GM19324 (cell line): Measurements from ENCODE around the gene POLRMT.

ENCODE experiments used
- ATAC-seq: cut with Tn5 transposase; IDR thresholded peaks from one replicate; pipeline ENCODE4 v1.9.1; 2021; ENCODE audit warnings: mild to moderate bottlenecking, moderate library complexity; ENCODE audit not compliant: unreplicated experiment, low FRiP score

POLRMT gene

DNA sequence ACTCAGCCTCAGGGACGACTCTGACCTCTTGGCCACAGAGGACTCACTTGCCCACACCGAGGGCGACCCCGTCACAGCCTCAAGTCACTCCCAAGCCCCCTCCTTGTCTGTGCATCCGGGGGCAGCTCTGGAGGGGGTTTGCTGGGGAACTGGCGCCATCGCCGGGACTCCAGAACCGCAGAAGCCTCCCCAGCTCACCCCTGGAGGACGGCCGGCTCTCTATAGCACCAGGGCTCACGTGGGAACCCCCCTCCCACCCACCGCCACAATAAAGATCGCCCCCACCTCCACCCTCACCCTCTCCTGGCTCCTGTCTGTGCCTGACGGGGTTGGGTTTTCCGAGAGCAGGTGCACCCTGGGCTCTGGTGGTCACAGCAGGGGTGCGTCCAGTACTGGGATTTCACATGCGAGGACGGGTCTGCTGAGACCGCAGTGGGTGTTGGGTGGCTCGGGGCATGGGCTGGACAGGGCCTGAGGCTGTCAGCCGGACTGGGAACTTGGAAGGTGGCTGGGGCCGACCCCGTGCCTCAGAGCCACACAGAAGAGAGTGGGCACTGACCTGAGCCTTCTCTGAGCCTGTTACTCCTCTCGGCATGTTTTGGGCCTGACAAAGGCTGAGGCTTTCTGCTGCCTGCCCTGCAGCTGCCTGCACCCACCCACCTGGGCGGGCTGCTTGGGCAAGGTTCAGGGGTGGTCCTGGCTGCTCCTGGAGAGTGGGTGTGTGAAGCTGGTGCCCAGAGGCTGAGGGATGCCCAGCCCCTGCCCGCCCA lies 50.0 kb downstream of the POLRMT start:
- no peak for ATAC-seq

DNA sequence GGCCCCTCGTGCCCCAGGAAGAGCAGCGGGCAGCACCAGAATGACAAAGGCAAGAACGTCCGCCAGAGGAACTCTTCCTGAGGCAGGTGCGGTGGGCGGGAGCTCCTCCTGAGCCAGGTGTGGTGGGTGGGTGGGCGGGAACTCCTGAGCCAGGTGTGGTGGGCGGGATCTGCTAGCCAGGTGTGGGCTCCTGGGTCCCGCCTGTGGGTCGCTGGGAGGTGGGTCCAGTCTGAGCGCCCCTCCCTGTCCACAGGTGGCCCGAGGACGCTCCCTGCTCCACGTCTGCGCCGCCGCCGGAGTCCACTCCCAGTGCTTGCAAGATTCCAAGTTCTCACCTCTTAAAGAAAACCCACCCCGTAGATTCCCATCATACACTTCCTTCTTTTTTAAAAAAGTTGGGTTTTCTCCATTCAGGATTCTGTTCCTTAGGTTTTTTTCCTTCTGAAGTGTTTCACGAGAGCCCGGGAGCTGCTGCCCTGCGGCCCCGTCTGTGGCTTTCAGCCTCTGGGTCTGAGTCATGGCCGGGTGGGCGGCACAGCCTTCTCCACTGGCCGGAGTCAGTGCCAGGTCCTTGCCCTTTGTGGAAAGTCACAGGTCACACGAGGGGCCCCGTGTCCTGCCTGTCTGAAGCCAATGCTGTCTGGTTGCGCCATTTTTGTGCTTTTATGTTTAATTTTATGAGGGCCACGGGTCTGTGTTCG lies 50.7 kb downstream of the POLRMT start:
- no peak for ATAC-seq

DNA sequence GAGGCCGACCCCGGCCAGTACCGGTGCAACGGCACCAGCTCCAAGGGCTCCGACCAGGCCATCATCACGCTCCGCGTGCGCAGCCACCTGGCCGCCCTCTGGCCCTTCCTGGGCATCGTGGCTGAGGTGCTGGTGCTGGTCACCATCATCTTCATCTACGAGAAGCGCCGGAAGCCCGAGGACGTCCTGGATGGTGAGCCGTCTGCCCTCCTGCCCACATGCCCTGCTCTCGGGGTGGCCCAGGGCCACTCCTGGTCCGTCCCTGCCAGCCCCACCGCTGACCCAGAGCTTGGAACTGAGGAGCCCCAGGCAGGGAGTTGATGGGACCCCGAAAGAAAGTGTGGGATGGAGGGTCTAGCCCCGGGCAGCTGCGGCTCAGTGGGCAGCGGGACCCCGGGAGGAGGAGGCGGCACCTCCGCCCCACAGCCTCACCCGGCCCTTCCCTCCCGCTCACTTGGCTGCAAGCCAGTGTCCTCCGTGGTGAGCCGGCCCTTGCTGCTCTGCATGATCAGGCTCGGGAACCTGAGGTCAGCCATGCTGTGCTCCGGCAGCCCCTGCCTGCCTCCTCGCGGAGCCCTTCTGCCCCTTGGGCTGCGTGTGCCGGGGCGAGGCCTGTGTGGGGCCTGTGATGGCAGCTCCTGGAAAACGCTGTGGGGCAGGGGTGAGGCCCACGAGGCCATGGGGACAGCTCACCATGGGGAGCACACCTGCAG lies 51.8 kb downstream of the POLRMT start:
- ATAC-seq = no peak

DNA sequence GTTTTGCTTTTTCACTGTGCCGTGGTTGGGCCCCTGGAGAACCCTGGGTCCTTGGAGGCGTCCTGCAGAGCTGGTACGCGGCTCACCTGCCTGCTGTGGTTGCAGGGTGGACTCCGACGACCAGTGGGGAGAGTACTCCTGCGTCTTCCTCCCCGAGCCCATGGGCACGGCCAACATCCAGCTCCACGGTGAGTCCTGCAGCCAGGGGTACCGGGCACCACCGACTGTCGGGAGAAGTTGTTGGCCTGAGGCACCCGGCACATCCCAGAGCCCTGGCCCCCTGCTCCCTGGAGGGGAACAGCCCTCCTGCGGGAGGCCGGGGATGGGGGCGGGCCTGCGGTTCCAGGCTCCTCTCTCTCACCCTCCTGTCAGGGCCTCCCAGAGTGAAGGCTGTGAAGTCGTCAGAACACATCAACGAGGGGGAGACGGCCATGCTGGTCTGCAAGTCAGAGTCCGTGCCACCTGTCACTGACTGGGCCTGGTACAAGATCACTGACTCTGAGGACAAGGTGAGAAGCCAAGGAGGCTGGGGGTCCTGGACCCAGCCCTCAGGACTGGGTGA lies 53.0 kb downstream of the POLRMT start:
- ATAC-seq = no peak

DNA sequence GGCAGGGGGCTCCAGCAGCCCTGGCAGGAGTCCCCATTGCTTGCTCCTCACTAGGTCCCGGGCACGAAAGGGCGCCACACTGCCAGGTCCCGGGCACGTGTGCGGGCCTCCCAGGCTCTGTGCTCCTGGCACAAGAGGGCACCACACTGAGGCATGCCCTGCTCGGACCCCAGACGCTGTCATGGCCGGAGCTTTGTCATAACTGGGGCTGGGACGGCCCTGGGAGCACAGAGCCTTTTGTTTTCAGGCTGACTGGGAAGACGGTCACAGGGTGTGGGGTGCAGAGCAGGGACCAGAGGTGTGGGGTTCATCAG lies 53.5 kb downstream of the POLRMT start:
- no peak for ATAC-seq

DNA sequence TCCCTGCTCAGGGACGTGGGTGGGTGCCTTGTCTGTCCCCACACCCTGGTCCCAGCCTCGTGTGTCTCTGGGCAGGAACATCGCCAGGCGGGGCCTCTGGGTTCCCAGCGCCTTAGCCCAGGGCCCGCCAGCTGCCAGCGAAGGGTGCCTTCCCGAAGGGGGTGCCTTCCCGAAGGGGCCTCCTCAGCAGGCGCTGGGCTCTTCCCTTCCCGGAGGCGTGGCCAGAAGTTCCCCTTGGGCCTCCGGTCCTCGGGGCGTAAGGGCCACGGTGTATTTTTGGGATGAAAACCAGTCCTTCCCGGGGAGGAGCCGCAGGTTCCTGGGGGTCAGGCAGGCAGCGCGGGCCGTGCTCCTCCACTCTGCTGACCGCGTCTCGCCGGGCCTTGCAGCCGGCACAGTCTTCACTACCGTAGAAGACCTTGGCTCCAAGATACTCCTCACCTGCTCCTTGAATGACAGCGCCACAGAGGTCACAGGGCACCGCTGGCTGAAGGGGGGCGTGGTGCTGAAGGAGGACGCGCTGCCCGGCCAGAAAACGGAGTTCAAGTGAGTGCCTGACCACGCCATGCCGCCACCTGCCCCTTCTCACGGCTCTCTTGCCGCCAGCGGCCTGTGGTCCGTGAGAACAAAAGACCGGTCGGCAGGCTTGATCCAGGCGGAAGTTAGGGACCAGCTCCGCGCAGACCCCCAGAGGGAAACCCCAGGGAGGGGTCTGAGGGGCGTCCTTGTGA lies 54.1 kb downstream of the POLRMT start:
- no peak for ATAC-seq

DNA sequence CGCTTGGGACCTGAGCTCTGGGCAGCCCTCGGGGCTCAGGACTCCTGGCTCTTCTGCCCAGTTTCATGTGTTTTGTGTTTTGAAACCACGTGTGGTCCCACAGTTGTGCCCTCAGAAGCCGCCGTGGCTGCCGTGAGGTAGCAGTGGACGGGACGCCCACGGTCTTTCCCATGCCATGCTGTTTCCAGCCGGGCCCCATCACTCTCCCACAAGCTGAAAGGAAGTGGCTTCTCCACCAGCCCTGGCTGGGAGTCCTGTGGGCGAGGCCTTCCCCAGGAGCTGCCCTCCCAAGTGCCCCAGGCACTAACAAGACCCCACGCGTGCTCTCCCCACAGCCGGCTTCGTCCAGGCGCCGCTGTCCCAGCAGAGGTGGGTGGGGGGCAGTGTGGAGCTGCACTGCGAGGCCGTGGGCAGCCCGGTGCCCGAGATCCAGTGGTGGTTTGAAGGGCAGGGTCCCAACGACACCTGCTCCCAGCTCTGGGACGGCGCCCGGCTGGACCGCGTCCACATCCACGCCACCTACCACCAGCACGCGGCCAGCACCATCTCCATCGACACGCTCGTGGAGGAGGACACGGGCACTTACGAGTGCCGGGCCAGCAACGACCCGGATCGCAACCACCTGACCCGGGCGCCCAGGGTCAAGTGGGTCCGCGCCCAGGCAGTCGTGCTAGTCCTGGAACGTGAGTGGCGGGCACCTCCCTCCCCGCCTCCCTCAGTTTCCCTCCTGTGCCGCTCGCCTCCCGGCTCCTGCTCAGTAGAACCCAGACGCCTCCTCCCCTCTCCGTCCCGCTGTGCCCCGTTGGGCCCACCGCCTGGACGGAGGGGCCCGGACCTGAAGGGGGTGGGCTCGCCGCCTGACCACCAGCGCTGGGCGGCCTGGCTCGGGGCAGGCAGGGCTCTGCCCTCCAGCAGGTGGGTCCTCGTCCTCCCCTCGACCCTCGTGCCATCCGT lies 55.6 kb downstream of the POLRMT start:
- ATAC-seq = no peak

DNA sequence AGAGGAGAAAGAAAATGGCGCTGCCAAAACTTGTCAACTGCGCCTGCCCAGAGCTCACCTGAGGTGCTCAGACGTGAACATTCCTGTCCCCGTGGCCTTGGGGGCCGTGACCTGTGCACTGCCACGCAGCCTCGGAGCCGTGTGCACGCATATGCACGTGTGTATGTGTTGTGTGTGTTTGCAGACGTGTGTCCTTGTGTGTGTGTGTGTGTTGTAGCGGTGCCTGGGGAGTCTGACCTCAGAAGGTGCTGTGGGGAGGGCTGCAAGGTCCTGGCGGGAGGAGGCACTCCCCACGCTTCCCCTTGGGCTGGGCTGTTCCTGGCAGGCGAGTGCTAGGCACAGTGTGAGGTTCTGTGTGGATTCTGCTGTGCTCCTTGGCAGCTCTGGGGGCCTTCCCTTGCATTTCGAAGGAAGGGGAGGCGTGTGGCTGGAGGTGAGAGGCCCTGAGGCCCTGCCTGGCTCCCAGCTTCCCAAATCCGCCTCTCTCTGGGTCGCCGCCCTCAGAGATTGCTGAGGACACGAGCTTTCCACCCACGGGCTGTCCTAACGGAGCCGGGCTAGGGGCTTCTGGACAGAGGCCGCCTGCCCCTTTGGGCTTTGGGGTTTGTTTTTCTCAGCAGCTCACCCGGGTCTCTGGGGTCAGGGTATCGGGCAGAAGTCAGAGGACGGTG lies 56.4 kb downstream of the POLRMT start:
- ATAC-seq = no peak

DNA sequence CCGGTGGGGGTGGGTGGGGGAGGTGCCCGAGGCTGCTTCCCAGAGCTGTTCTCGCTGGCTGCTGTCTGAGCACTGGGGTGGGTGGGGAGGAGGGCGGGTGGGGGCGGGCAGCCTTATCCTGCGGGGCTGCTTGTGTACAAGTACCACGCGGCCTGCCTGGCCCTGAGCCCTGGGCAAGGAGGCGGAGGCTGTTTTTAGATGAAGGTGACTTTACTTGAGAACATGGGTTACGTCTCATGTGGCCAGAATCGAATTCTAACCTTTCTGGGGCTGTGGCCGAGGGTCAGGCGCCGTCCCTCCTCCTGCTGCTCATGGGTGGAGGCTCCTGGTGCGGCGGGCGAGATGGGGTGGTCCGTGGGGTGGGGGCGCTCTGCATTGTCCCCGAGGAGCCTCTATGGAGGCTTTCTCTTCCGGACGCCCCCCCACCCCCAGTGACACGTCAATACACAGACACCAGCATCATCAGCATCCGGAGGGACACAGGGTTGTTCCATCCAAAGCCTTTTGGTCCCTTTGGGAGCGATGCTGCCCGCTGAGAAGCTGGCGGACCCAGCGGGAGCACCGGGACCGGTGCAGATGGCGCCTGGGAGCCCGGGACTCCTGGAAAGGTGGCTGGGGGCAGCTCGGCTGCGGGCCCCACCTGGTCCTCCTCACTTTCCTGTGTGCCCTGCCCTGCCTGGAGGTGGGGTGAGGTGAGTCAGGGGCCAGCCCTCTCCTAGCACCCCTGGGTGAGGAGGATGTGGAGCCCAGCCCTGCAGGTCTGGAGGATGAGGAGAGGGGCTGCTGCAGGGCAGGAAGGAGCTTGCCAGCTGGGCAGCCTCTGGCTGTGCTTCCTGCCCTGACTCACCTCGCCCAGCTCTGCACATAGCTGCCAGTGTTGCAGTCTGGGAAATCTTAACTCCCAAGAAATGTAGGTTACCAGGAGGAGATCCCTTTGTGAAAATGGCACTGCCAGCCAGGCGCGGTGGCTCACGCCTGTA lies 57.5 kb downstream of the POLRMT start:
- no peak for ATAC-seq

DNA sequence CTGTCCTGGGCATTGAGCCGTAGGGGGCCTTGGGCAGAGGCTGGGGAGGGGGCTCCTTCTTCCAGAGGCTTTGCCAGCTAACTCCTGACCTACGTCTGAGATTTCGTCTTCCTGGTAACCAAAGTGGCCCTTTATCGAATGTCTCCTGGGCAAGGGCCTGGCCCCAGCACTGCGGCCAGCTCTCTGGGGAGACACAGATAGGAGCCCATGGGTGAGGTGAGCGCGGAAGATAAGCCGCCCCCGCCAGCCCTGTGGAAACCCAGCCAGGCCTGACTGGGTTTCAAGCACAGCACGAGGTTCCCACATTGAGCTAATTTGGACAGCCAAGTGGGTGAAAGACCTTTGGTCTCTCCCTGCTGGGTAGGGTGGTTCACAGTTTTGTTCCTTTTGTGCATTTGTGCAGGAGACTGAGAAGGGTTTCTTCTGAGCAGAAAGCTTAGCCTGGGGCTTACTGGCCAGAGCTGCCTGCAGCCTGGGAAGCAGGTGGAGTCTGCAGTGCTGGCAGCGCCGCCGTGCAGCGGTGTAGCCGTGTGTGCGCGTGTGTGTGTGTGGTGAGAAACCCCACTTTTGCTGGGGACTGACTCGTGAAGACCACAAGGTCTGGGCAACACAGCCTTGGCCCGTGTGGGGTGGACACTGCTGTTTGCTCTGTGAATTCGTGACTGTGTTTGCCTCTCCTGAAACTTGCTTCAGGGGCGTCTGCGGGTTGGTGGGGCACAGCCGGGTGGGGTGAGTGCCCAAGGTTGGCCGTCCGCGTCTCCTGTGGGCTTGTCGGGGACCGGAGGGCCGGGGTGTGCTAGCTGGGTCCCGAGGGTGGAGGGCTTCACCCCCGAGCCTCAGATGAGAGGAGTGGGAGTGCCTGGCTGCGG lies 58.4 kb downstream of the POLRMT start:
- no peak for ATAC-seq

DNA sequence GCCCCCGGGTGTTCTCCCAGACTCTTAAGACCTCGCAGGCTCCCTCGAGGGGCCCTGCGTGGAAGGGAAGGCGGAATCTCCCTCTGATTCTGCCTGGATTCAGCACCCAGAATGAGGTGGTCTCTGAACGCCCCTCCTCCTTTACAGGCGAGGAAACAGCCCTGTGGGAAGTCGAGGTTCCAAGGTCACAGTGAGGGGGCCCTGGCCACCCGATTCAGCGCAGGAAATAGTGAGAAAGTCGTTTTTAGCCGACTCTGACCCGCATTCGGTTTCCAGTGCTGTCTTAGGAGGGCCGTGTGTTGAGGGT lies 59.9 kb downstream of the POLRMT start:
- no peak for ATAC-seq

DNA sequence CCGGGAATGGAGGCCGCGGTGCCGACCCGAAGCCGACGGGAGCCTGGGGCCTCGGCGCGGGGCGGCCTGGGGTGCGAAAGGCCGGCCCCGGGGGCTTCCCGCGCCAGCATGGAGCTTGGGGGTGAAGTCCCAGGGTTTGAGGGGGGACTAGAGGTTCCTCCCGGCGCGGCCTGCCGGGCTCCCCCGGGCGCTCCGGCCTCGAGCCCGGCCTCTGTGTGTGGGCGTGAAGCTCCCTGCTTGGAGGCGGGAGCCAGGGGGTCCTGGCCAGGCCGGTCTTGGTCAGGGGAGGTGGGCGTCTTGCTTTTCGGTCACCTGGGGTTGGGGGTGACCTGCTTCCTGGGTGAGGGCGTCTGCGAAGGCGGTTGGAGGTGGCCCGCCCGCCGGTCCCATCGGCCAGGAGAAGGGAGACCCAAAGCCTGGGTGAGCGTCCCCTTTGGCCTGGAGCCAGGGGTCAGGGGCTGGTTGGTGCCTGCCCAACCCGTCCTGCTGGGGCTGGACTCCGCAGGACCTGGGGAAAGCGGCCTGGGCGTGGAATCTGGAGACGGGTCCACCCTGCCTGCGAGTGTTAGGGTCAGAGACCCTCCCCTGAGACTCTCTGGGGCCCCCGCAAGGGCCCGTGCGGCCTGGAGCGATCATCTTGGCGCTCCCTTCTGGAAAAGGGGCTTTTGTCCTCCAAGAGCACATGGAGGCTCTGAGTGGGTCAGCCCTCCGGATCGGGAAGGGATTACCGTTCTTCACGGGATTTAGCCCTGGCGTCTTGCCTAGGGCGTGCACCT lies 60.4 kb downstream of the POLRMT start:
- ATAC-seq = peak; percentile 40

DNA sequence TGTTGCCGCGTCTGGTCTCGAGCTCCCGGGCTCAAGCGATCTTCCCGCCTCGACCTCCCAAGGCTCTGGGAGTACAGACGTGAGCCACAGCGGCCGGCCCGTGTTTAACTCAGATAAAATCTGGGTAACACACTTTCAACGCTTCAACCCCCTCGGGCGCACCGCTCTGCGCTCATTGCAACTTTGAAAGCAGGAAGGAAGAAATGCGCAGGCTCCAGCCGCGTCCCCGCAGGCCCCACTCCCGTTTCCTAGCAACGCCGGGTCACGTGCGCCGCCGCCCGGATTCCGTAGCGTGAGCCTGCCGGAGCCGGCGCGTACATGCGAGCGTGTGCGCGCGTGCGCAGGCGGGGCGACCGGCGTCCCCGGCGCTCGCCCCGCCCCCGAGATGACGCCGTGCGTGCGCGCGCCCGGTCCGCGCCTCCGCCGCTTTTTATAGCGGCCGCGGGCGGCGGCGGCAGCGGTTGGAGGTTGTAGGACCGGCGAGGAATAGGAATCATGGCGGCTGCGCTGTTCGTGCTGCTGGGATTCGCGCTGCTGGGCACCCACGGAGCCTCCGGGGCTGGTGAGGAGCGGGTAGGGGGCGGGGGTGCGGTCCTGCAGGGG lies 61.1 kb downstream of the POLRMT start, which contains the start of gene BSG:
Gene BSG, plus strand, starts transcription at position 457 of the 603 bp plus-strand sequence. Its CDS starts 39 bp downstream, at position 496.
- ATAC-seq = peak; percentile 88

DNA sequence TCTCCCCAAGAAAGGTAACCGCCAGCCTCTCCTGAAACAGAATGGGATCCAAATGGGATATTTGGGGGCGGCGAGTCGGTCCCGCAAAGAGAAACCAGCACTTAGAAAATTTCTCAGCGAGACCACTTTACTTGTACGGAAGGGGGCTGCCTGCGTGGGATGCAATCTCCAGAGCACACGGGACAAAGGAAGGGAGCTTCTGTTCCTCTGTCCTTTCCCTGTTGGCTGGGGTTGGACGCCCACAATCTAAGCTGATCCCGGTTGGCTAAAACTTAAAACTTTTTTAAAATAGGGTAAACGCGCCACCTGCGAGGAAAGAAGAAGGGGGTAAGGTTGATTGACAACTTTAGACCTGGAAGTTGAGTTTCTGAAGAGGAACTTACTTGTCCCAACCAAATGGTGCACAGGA lies 61.8 kb downstream of the POLRMT start:
- ATAC-seq = no peak

DNA sequence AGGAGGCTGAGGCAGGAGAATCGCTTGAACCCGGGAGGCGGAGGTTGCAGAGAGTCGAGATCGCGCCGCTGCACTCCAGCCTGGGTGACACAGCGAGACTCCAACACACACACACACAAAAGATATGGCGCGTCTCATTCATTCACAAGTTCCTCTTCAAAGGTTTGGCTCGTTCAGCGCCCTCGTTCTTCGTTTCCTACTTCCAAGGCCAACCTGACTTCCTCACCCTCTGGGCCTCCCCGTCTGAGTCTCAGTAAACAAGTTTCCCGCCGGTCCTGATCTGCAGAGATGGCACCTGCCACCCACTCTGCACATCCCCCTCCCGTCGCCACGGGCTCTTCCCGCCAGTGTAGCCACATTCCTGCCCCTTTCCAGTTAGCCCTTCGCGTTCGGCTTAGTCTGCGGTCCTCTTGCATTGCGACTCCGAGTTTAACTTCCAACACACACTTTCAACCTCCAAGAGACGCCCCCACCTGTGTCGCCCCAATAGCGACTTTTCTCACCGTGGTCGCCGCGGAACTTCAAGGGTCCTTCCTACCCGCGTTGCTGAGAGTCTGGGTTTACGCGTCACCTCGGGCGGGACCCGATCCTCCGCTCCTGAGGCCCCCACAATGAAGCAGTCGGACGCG lies 62.3 kb downstream of the POLRMT start:
- no peak for ATAC-seq
